ENCODE results near the gene DPY30.

DPY30 gene

DNA sequence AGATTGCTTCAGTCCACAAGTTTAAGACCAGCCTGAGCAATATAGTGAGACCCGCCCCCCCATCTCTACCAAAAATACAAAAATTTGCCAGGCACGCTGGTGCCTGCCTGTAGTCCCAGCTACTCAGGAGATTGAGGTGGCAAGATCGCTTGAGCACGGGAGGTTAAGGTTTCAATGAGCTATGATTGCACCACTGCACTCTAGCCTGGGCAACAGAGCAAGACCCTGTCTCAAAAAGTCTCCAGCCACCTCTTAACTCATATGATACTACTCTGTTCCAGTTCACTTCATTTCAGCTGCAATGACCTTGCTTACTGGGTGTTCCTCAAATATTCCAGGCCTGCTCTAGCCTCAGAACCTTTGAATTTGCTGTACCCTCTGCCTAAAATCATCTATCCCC, 40.2 kb downstream of the DPY30 start:
- TF ChIP-seq, protein P1, sequence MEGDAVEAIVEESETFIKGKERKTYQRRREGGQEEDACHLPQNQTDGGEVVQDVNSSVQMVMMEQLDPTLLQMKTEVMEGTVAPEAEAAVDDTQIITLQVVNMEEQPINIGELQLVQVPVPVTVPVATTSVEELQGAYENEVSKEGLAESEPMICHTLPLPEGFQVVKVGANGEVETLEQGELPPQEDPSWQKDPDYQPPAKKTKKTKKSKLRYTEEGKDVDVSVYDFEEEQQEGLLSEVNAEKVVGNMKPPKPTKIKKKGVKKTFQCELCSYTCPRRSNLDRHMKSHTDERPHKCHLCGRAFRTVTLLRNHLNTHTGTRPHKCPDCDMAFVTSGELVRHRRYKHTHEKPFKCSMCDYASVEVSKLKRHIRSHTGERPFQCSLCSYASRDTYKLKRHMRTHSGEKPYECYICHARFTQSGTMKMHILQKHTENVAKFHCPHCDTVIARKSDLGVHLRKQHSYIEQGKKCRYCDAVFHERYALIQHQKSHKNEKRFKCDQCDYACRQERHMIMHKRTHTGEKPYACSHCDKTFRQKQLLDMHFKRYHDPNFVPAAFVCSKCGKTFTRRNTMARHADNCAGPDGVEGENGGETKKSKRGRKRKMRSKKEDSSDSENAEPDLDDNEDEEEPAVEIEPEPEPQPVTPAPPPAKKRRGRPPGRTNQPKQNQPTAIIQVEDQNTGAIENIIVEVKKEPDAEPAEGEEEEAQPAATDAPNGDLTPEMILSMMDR (IDR thresholded peaks at IDR 0.05), result no peak

DNA sequence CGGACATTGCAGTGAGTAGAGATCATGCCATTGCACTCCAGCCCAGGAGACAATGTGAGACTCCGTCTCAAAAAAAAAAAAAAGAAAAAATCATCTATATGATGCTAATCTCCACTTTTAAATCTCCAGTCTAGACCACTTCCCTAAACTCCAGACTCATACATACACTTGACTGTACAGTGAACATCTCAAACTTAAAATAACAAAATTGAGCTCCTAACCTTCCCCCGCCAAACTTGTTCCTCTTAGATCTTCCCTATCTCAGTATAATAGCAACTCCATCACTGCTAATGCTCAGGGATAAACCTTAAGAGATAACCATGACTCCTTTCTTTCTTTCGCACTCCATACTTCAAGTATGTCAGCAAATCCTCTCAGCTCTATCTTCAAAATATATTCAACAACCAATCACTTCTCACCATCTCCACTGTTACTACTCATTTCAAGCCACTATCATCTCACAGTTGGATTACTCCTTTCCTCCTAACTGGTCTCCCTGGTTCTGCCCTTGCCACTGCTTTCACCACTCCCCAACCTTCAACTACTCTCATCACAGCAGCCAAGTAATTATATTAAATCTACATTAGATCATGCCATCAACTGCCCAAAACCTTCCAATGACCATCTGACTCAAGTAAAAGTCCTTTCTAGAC, 40.7 kb downstream of the DPY30 start:
- TF ChIP-seq, protein P1 (IDR thresholded peaks at IDR 0.05), result no peak

DNA sequence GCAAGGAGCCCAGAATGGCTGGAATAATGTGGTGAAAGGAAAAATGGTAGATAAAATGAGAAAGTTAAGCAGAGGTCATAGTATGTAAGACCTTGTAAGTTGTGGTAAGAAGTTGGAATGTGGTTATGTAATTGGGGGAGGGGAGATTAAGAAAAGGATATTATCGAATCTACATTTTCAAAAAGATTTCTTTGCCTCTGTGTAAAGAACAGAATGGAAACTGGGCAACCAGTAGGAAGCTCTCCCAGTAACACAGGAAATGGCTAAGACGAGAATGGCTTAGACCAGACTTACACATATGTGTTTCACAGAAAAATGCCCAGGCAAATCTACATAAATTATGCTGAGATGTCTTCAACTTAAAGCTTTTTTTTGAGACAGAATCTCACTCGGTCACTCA, 42.0 kb downstream of the DPY30 start:
- TF ChIP-seq, protein P1 (IDR thresholded peaks at IDR 0.05), result no peak

DNA sequence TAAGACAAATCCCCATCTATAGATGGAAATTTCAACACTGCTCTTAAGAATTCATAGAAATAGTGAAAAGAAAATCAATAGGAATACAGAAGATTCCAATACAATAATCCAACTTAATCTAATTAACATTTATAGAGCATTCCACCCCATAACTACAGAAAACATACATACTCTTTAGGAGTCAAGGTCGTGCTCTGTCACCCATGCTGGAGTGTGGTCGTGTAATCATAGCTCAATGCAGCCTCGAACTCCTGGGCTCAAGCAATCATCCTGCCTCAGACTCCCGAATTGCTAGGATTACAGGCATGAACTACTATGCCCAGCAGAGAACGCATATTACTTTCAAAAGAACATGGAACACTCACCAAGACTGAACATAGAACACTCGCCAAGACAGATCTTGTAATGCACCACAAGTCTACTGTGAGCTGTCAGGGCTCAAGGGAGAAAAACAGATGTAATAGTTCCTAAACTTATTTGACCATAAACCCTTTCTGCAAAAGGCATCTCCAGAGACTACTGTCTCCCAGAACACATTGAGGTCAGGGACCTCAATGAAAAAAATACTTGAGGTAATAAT, 42.9 kb downstream of the DPY30 start:
- TF ChIP-seq, protein P1 (IDR thresholded peaks at IDR 0.05), result no peak

DNA sequence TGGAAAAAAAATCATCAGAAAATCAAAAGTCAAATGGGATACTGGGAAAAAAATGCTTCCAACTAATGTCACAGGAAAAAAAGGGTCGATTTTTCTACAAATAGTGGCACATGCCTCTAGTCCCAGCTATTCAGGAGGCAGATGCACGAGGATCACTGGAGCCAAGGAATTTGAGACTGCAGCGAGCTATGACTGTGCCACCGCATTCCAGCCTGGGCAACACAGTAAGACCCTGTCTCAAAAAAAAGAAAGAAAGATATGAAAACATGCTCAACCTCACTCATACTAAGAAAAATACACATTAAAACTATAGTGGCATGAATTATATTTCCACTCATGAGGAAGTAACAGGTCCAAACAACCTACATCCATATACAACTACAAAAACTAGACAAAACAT, 46.7 kb downstream of the DPY30 start:
- TF ChIP-seq, protein P1 (IDR thresholded peaks at IDR 0.05), result no peak

DNA sequence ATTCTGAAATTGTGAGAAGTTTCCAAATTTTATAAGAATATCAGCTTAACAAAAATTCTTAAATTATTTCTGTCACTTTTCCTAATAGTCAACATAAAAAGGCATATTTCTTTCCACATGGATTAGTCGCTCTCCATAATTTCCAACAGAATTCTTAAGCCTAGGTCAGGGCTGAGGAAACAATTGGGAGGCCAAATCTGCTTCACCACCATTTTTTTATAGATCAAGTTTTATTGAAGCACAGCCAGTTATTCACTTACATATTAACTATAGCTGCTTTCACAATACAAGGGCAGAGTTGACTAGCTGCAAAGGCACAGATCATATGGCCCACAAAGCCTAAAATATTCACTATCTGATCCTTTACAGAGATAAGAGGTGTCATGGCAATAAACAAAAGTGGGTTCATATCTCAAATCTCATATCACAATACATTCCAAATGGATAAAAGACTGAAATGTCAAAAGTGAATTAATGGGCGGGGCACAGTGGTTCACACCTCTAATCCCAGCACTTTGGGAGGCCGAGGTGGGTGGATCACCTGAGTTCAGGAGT, 47.5 kb downstream of the DPY30 start:
- TF ChIP-seq, protein P1 (IDR thresholded peaks at IDR 0.05), result no peak

DNA sequence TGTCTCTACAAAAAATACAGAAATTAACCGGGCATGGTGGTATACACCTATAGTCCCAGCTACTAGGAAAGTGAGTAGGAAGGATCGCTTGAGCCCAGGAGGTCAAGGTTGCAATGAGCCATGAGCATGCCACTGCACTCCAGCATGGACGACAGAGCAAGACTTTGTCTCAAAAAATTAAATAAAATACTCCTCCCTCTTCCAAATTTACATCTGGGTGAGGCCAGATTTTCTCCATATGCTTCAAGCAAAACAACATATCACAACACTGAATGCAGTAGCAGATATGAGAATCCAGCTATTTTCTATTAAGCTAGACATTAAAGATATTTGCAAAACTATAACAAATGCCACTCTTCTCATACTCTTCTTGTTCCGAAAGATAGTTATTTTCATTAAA, 49.7 kb downstream of the DPY30 start:
- TF ChIP-seq, protein P1 (IDR thresholded peaks at IDR 0.05), result no peak
